GM21447 (cell line): ENCODE measurements around the gene NT5DC2.

Experiments used
- ATAC-seq: cut with Tn5 transposase; IDR thresholded peaks from one replicate; pipeline ENCODE4 v1.9.1; 2021; ENCODE audit not compliant: unreplicated experiment

Gene NT5DC2

DNA sequence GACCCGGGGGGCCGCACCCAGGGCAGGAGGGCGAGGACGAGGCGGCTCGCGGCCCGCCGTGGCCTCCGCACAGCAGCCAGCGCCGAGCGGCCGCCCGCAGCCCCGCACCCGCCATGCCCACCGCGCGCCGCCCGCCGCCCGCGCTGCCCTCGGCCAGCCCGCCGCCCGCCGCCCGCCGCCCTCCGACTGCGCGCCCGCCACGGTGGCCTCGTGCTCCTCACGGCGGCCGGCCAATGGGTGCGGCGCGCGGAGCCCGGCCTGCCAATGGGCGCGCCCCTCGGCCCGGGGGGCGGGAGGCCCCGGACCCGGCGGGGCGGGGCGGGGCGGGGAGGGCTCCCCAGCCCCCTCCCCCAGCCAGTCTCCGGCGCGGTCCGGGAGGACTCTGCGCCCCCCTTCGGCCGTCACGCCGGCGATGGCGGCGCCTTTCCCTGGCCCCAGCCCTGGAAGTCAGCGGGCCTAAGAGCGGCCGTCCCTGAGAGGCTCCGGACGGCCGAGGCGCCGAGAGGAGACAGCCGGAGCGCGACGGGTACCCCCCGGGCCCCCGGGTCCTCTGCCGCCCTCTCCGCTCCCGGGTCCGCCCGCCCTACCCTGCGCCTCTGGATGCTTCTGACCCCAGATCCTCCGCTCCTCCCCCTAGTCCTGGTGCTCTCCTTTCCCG lies at the start of gene NT5DC2:
Gene NT5DC2 (minus strand): TSS at position 235 of the 658 bp plus-strand sequence. CDS start 120 bp downstream, at position 115.
- ATAC-seq: no peak

- no peak for ATAC-seq
Measured at GRCh38 chr3:52574056-52574965, 40.7 kb upstream of the NT5DC2 start.

DNA sequence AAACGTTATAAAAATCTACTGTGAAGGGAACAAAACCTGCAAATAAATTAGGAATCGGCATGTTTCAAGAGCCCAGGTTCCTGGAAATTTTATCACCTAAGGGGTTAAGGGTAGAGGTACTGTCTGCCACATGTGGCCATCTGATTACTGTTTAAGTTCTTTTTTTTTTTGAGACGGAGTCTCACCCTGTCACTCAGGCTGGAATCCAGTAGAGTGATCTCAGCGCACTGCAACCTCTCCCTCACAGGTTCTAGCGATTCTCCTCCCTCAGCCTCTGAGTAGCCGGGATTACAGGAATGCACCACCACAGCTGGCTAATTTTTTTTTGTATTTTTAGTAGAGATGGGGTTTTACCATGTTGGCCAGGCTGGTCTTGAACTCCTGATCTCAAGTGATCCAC lies 38.6 kb upstream of the NT5DC2 start:
- ATAC-seq: no peak

DNA sequence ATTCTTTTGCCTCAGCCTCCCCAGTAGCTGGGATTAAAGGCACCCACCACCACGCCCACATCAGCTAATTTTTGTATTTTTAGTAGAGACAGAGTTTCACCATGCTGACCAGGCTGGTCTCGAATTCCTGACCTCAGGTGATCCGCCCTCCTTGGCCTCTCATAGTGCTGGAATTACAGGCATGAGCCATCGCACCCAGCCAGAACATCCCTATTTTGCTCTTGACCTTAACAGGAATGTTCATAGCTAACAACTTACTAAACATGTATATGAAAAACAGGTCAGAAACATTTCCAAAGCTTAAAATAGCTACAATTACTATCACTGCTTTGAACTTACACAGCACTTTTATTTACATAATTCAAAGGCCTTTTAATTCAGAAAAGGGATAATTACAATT lies 36.4 kb upstream of the NT5DC2 start:
- ATAC-seq: no peak

GRCh38 chr3:52568069-52568468 lies 34.4 kb upstream of the NT5DC2 start:
- ATAC-seq: no peak

GRCh38 chr3:52563984-52564383 lies 30.3 kb upstream of the NT5DC2 start:
- no peak for ATAC-seq

GRCh38 chr3:52561028-52561747 lies 27.5 kb upstream of the NT5DC2 start:
- no peak for ATAC-seq

- ATAC-seq: no peak
Measured at GRCh38 chr3:52558436-52558835, 24.8 kb upstream of the NT5DC2 start.

DNA sequence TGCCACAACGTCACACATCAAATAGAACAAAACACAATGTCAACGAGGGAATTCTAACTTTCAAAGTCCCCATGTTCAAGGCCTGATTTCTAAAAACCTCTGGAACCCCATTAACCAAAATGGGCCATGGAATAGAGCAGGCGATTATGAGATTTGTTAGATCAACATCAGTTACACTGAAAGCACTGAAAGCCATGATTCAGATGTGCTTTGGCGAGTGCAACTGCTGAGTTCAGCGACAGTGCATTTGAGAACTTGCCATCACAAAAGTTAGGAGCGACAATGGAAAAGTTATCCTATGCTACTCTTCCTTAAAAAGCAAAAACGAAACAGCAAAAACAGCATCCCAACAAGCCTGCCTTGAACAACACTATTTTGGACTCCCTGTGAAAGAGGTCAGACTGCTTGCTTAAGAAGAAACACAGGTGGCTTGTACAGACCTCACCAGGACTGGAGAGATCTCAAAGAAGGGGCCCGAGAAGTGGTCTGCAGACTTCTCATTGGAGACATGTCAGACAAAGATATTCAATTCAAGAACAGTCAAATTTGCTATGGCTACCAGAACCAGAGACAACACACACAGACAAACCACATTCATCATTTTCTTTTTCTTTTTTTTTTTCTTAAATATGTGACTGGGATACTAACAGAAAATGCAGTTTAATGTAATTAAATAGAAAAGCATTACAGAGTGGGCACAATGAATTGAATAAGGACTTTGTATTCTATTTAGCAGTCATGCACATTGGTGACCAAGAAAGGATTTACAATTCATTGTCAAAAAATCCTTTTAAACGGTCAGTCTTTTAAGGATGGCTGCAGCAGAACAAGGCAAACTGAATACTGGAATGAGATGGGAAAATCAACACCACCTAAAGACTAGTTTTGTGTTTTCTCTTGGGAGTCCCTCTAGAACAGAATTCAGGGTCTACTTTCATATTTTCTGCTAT lies 23.6 kb upstream of the NT5DC2 start:
- no peak for ATAC-seq

DNA sequence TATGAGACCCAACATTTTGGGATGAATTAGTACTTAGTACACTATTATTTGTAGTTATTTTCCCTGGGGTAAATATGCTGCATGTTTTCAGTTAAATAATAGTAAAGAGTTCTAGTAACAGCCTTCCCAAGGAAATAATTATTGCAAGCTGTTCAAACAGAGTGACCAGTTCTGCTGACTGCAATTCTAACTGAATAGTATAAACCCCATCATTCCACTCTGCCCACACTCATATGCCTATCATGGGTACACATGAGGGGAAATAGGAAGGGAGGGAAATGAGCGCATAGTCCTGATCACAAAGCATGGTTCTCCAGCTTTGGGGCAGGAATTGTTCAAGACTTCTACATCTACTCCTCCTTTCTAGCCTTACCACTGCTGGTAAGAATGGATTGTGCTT lies 21.4 kb upstream of the NT5DC2 start:
- ATAC-seq: no peak

GRCh38 chr3:52554026-52554755 lies 20.5 kb upstream of the NT5DC2 start:
- ATAC-seq: no peak

DNA sequence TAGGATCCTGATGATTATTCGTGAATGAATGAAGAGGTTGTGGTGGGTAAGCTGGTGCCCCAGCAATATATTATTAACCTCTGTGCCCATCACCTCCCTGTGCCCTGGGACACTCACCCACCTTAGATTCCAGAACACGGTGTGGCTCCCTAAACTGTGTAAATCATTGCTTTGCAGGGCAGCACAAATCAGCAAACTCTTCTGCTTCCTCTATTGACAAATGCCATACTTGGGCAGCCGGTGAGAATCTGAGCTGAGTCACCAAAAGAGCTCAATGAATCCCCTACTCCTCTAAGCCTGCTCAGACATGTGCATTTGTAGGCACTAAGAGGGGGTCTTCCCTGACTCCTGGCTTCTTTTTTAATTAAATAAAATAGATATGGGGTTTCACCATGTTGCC lies 18.4 kb upstream of the NT5DC2 start:
- no peak for ATAC-seq

DNA sequence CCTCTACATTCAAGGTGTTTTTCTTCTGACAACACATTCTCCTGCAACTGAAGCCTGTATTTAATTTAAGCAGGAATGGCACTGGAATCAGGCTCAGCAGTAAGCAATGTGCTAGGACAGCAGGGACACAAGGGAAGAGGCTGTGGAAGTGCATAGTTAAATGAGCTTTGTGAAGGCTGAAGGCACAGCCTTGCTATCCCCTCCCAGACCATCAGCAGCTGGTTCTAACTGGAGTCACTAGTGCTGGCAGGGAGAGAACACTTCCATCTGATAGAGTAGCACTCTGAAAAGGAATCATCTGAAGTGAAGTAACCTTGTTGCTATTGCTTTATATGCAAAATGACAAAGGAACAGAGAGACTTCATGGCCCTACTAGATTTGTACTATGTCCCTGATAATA lies 17.5 kb upstream of the NT5DC2 start:
- no peak for ATAC-seq

GRCh38 chr3:52547143-52547542 lies 13.5 kb upstream of the NT5DC2 start:
- ATAC-seq: no peak

DNA sequence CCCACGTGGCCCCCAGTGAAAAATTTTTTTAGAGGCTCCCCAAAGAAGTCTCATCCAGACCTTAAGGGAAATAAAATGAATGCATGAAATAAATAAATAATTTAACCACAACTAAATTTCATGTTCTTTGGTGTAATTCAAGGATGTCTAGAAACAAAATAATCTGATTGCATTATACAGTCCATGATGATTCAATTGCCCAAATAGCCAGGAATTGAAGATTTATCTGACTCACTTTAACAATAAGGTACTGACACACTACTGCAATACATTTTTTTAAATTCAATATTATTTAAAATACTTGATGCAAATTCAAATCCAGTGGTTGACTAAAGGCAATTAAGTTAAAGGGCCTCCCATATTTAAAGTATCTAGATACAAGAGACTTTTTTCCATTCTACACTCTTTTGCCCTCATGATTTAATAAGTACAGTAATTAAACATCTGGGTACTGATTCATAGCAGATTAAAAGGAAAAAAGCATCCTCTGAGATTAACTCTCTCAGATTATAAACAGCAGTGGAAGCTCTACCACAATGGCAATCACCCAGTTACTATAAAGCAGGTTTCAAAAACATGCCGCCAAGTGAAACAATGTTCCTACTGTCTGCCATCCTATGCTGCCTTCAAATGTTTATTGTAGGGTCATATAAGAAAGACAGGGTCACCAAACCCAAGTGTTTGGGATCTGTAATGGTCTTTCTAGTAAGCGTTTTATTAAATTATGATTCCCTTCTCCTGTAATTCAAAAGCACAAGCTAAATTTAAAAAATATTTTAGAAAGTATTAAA lies 12.6 kb upstream of the NT5DC2 start:
- ATAC-seq: no peak

- ATAC-seq: no peak
Measured at GRCh38 chr3:52544937-52545336, 11.3 kb upstream of the NT5DC2 start.

DNA sequence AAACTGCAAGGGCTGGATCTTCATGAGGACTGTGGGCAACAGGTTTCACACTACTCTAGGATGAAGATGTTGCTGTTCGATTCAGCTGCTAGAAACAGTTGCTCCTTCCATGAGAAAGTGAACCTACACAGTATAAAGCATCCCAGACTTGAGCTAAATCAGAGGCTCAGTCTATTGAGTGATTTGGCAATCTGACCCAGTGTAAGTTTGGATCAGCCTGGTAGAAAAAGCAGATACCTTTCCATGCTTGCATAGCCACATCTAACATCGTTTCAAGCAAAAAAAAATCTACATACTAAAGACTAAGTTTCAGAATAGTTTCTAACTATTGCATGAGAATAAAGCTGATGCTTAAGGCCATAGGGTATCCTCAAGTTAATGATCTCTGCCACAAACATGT lies 7.4 kb upstream of the NT5DC2 start:
- ATAC-seq: no peak

DNA sequence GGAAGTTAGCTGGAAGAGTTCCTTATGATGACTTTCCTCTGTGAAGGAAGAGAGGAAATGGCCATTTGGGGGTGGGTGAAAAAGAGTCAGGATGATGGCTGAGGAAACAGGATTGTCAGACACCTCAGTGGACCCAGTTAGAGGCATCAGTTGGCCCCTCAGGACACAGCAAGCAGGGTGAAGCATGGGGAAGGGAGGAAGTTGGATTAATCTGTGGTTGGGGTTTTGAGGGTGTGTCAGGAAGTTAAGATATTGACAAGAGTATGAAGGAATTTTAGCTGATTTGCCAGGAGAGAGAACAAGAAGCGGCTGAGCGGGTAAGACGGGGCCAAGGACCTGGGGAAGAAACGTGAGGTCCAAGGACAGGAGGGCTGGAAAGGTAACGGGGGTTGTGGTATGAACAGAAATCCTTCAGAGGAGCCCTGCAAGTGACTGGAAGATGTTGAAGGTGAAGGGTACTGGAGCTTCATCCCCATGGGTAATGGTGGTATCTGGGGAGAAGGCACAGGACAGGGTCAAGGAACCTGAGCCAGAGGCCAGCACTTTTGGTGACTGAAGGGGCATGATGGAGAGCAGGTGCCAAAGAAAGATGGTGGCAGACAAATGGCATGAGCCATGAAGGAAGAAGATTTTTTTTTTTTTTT lies 5.5 kb upstream of the NT5DC2 start:
- ATAC-seq: no peak
